ENCODE measurements around the gene ZDHHC24.

The ZDHHC24 gene

DNA sequence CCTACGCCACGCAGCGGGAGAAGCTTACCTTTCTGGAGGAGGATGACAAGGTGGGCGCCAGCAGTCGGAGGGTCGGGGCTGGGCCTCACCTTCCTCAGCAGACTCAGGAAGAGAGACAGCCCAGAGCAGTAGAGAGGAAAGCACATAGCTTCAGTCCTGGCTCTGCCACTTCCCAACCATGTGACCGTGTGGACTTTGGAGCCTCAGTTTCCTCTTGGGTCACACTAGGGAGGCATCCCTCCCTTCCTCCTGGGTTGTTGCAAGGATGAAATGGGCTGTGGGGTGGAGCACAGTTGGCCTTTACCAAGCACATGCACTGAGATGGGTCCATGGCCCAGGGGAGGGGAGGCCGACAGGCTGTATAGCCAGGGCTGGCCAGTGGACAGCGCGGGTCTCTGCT is 52.7 kb downstream of the ZDHHC24 start:
- no peak for FAIRE-seq

DNA sequence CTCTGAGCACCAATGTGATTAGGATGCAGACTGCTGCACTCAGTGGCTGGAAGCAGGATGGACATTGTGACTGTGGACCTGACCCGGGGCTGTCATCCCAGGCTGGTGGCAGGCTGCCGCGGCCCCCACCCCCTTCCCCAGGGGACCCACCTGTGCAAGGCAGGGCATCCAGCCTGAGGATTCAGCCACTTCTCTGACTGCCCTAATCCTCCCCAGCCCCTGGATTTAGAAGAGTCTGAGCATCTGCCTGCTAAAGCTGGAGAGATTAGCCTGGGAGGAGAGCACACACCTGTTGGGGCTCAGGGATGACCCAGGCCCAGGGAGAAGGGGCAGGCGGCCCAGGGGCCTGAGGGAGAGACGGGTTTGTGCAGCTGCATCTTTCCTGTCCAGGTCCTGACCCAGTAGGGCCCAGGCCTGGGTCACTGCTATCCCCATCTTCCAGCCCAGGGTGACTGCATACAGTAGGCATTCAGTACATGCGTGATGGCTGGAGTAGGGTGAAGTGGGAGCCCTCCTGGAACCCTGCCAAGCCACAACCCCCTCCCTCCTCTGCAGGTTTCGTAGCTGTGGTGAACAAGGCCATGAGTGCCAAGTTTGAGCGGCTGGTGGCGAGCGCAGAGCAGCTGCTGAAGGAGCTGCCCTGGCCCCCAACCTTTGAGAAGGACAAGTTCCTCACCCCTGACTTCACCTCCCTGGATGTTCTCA is 53.5 kb downstream of the ZDHHC24 start:
- no peak for FAIRE-seq

GRCh38 chr11:66491315-66491935 is 54.4 kb downstream of the ZDHHC24 start:
- FAIRE-seq = no peak

DNA sequence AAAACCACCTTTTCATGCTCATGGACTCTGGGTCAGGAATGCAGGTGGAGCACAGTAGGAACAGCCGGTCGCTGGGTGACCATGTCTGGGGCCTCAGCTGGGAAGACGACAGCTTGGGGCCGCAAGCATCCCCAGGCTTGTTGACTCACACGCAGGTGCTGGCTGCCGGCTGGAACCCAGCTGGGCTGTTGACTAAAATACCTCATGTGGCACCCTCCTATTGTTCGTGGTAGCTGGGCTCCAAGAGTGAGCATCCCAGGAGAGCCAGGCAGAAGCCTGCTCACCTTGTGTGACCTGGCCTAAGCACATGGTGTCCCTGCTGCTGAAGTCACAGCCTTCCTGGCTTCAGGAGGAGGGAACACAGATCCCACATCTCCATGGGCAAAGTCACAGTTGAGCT is 56.2 kb downstream of the ZDHHC24 start:
- FAIRE-seq = no peak

- FAIRE-seq = no peak
Observed at GRCh38 chr11:66488957-66489356, 56.9 kb downstream of the ZDHHC24 start.

- no peak for FAIRE-seq
Observed at GRCh38 chr11:66484806-66485380, 61.0 kb downstream of the ZDHHC24 start.

DNA sequence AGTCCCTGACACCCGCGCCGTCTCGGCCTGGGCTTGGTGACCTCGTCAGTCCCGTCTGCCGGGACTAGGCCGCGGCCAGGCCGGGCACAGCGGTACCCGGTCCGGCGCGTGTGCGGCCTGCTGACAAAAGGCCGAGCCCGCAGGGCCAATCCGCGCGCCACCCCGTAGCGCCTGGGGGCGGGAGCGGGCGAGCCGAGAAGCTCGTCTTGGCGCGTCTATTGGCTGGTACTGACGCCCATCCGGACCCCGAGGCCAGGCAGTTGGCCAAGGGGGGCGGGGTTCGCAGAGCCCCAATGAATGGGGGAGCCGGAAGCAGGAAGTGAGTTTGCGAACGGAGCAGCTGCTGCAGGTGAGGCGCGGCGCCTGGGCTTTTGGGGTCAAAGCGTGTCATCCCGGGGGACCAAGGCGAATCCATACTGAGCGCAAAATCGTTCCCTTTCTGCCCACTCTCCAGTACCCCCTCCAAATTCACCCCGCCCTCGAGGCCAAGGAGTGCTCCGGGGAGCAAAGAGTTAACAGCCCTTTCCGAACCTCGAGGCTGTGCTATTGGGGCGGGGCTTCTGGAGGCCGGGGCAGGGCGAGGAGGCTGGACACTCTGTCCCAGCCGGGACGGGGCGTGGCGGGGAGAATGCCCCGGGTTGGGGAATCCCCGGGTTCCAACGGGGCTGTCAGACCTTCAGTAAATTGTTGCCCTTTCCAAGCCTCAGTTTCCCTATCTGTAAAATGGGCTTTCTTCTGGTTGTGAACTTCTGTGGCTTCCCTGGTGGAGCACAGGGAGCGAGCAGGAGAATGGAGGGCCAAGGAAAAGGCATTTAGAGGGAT is 65.5 kb downstream of the ZDHHC24 start, which contains the start of gene DPP3:
DPP3 (plus strand) TSS at position 318 of the 822 bp plus-strand sequence. CDS start 1,767 bp downstream, outside the sequence.
- peak; percentile 75 for FAIRE-seq

DNA sequence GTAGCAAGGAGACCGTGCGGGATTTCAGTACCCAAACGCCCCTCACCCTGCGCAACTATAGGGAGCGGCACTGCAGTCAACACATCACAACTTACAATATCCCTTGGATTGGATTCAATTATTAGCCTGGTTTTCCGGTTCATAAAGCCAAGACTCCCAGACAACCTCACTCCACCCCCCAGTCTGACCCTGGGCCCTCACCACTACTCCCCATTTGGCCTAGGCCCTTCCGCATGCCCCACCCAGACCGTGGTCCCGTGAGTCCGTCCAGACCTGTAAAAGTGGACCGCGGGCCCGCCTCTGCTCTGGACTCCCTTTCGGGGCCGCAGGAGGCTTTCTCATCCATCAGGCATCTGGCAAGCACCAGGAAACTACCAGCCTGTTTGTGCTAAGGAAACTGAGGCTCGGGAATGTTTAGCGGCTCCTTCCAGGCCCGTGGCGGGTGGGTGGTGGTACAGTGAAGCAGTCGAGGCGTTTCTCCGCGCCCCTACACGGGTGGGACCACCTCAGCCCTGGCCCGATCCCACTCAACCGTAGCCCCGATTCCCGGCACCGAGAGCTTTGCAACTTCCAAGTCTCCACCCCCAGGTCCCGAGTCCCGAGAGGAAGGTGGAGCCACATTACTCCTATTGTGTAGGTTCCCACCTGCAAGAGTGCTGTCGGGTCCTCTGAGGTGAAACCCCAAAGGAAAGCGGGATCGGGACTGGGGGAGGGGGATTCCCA is 66.3 kb downstream of the ZDHHC24 start:
- no peak for FAIRE-seq

GRCh38 chr11:66478729-66479393 is 67.0 kb downstream of the ZDHHC24 start:
- no peak for FAIRE-seq

DNA sequence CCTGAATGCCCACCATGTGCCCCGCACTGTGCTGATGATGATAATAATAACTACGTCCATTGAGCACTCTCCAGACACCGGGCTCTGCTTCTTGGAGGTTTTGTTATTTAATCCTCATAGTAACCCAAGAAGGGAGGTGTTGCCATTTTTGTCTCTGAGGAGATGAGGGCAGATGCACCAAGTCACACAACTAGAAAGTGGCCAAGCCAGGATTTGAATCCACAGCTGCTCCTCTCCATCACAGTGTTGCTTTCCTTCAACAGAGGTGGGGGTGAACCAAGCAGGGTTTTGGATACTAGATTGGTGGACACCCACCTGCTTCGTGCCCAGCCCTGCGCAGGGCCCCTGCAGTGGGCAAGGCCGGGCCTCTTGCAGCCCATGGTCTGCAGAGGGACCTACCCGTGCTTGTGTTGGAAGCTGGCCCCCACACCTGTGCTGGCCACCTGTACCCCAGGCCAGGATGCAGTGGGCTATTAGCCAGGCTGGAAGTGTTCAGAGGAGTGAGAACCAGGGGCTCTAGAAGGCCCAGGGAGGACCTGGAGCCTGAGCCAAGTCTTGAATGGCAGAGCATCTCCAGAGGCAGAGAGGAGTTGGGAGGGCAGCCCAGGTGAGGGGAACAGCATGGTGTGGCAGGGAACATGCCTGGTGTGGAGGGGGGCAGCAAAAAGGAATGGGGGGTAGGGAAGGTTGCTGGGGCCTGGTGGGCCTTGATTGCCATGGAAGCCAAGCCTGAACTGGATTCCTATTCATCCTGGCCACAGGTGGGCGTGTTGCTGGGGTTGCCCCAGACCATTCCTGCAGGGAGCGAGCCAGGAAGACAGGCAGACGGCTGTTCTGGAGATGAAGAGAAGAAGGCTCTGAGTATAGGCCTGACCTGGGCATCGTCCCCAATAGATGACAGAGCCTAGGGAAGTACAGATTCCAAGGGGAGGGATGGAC is 68.3 kb downstream of the ZDHHC24 start:
- FAIRE-seq = no peak

DNA sequence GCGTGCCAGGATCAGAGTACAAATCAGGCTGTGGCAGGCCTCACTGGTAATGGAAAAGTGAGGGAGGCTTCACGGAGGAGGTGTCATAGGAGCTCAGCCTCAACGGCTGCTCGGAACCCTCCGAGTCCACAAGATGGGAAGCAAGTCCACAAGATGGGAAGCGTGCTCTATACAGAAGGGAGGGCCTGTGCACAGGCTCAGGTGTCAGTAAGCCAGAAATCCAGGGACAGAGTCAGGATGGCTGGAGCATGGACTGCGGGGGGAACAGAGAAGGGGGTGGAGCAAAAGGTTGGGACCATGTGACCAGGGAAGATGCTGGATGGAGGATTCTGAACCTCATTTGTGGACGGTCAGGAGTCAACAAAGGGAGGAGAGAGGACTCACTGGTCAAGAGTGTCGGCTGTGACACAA is 69.0 kb downstream of the ZDHHC24 start:
- FAIRE-seq = no peak

DNA sequence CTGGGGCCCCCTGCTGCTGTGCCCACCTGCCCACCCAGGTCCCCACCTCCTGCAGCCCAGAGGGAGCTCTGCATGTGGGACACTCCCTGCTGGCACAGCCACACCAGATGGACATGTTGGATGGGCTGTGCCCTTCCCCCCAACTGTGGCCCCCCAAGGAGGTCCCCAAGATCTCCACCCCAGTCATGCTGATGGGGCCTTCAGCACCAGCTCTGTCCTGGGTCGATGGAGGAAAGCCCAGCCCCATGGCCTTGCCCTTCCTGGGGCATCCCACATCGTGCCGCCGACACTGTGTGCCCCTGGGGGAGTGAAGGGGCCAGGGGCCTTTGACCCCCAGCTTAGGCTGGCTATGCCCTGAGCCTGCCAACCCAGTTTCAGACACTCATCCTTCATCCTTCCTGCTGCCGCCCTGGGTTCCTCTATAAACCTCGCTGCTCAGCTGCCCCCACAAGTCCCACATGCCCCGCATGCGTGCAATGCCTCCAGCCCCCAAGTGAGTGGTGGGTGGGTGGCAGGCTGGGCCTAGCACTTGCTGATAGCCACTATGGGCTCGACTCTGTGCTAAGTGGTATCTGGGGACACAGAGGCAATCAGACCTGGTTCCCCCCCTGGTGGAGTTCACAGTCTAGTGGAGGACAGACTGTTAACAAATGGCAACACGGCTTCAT is 69.5 kb downstream of the ZDHHC24 start:
- FAIRE-seq = no peak

- FAIRE-seq = no peak
Observed at GRCh38 chr11:66475349-66476172, 70.3 kb downstream of the ZDHHC24 start.

DNA sequence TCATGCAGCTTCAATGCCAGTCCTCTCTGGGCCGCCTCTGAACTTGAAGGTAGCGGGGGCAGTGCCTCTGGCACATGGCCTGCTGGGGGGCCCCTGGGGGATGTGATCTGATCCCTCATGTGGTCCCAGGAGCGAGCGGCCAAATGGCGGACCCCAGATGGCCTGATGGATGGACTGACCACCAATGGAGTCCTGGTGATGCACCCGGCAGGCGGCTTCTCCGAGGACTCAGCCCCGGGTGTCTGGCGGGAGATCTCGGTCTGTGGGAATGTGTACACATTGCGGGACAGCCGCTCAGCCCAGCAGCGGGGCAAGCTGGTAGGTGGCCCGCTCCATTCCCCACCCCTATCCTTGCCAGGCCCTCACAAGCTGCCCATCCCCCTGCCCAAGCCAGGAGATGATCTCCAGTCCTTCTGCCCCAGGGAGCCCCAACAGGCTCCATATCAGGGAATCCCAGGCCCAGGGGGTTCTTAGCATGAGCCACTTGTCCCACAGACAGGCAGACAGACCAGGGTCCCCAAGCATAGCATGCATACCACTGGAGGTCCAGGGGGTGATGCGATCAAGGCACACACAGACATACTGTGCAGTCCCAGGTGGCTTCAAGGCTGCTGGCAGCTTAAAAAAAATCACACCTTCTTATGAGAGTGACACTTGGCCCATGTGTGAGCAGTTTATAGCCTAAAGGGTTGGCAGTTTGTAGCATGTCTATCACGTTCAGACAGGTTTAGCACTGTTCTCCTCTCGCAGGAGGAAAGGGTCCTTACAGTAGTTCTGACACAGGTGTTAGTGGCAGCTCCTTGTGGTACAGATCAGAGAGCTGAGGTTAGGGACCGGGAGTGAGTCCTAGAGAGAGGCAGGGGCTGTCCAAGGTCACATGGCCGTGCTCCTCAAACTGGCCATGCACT is 72.0 kb downstream of the ZDHHC24 start:
- FAIRE-seq = no peak

GRCh38 chr11:66473167-66473566 is 72.7 kb downstream of the ZDHHC24 start:
- no peak for FAIRE-seq

DNA sequence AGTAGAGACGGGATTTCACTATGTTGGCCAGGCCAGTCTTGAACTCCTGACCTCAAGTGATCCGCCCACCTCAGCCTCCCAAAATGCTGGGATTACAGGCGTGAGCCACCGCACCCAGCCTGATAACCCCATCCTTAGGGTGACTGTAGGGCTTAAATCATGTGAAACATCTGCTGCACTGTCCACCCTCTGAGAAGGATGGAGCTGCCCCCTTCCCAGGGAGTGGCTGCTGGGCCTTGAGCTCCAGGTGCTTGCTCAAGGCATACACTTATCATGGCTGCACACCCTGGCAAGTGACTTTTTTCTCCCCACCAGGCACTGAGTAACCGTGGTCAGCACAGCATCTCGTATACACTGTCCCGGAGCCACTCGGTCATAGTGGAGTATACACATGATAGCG is 73.8 kb downstream of the ZDHHC24 start:
- FAIRE-seq = no peak

- no peak for FAIRE-seq
Observed at GRCh38 chr11:66471142-66471541, 74.7 kb downstream of the ZDHHC24 start.
